ENCODE results near the gene DNAL1.

GRCh38 chr14:73616831-73617230, 28.0 kb upstream of the DNAL1 start:
- TF ChIP-seq ZNF830 (tag by site-specific recombination; IDR thresholded peaks at IDR 0.05; ENCODE audit: low read depth) (no peak), ZBTB7A (tag by site-specific recombination; IDR thresholded peaks at IDR 0.05; ENCODE audit: low read depth) (no peak), ZNF175 (tag by site-specific recombination; IDR thresholded peaks at IDR 0.05) (no peak), CTCF (tag by site-specific recombination; IDR thresholded peaks at IDR 0.05) (no peak), ZNF623 (tag by site-specific recombination; IDR thresholded peaks at IDR 0.05) (no peak), SCRT1 (tag by site-specific recombination; IDR thresholded peaks at IDR 0.05; ENCODE audit: borderline replicate concordance) (no peak)

Data from HEK293 (cell line).